ENCODE results near the gene ATG2B.

ATG2B gene

GRCh38 chr14:96303981-96304380 is 59.2 kb downstream of the ATG2B start:
- TF ChIP-seq CTCF (IDR thresholded peaks at IDR 0.05; ENCODE audit: insufficient read depth, low read depth, low read length, missing control alignments): no peak
- DNase-seq (ENCODE audit: low read depth): no peak
- H3K4me3 ChIP-seq (ENCODE audit: low read length): no peak overlapping the region

- DNase-seq (ENCODE audit: low read depth): no peak
- H3K4me3 ChIP-seq (ENCODE audit: low read length): no peak overlapping the region
- TF ChIP-seq CTCF (IDR thresholded peaks at IDR 0.05; ENCODE audit: insufficient read depth, low read depth, low read length, missing control alignments): no peak
These were observed 63.7 kb downstream of the ATG2B start for GRCh38 chr14:96299441-96299840.

GRCh38 chr14:96297997-96298515 is 65.1 kb downstream of the ATG2B start:
- DNase-seq (ENCODE audit: low read depth): no peak
- no peak overlapping the region for H3K4me3 ChIP-seq (ENCODE audit: low read length)
- no peak for TF ChIP-seq CTCF (IDR thresholded peaks at IDR 0.05; ENCODE audit: insufficient read depth, low read depth, low read length, missing control alignments)

GRCh38 chr14:96297000-96297399 is 66.1 kb downstream of the ATG2B start:
- no peak overlapping the region for H3K4me3 ChIP-seq (ENCODE audit: low read length)
- peak; percentile 24 for DNase-seq (ENCODE audit: low read depth)
- peak; percentile 26 for TF ChIP-seq CTCF (IDR thresholded peaks at IDR 0.05; ENCODE audit: insufficient read depth, low read depth, low read length, missing control alignments)

GRCh38 chr14:96294246-96294645 is 68.9 kb downstream of the ATG2B start:
- no peak overlapping the region for H3K4me3 ChIP-seq (ENCODE audit: low read length)
- TF ChIP-seq CTCF (IDR thresholded peaks at IDR 0.05; ENCODE audit: insufficient read depth, low read depth, low read length, missing control alignments): no peak
- DNase-seq (ENCODE audit: low read depth): no peak

- peak; percentile 64 for DNase-seq (ENCODE audit: low read depth)
- H3K4me3 ChIP-seq (ENCODE audit: low read length): no peak overlapping the region
- no peak for TF ChIP-seq CTCF (IDR thresholded peaks at IDR 0.05; ENCODE audit: insufficient read depth, low read depth, low read length, missing control alignments)
These were observed 75.3 kb downstream of the ATG2B start for GRCh38 chr14:96287856-96288255.

GRCh38 chr14:96286251-96286650 is 76.9 kb downstream of the ATG2B start:
- no peak for TF ChIP-seq CTCF (IDR thresholded peaks at IDR 0.05; ENCODE audit: insufficient read depth, low read depth, low read length, missing control alignments)
- DNase-seq (ENCODE audit: low read depth): no peak
- no peak overlapping the region for H3K4me3 ChIP-seq (ENCODE audit: low read length)
